Sigmoid colon (tissue), 7 donors: Measurements from ENCODE around the gene CCR7. TPM values are rescaled to one million over a fixed set of nuclear protein-coding genes. Genes with fewer than 3 reads are reported as not detected.

ENCODE experiments used
- DNase-seq: peaks from one replicate; pipeline ENCODE4 v3.0.0-alpha.2; 2019
- H3K27ac ChIP-seq, 4 donors: fragments of 200-600 bp; sonication (generic); one replicate each; pipeline ENCODE4 v1.5.1; 2016 to 2019; ENCODE audit warnings: mild to moderate bottlenecking in 1 of 4
- H3K27me3 ChIP-seq, 3 donors: fragments of 200-600 bp; sonication (generic); one replicate each; pipeline ENCODE4 v1.5.1; 2019; ENCODE audit warnings: mild to moderate bottlenecking in 1 of 3
- H3K36me3 ChIP-seq, 4 donors: fragments of 200-600 bp; sonication (generic); one replicate each; pipeline ENCODE4 v1.5.1; 2016 to 2019
- H3K4me1 ChIP-seq, 4 donors: fragments of 200-600 bp; sonication (generic); one replicate each; pipeline ENCODE4 v1.5.1; 2017 to 2019
- H3K4me3 ChIP-seq, 4 donors: fragments of 200-600 bp; sonication (generic); one replicate each; pipeline ENCODE4 v1.5.1; 2017 to 2019; ENCODE audit warnings: mild to moderate bottlenecking in 2 of 4, moderate library complexity in 1 of 4
- H3K9me3 ChIP-seq, 4 donors: fragments of 200-600 bp in 3 of 4; sonication (generic) in 3 of 4; one replicate each; pipeline versions ENCODE4 v1.5.1 to v1.6.1; 2013 to 2019
- CTCF ChIP-seq, 4 experiments: fragments of 450-650 bp in 3 of 4; fragments of 200-600 bp in 1 of 4; IDR thresholded peaks; one replicate each; pipeline ENCODE4 v1.5.1; 2016 to 2019; ENCODE audit warnings: antibody characterized with exemption in 4 of 4, mild to moderate bottlenecking in 3 of 4, moderate library complexity in 2 of 4
- EP300 ChIP-seq, 4 donors: sonication (generic); formaldehyde crosslinking; IDR thresholded peaks; one replicate each; pipeline ENCODE4 v1.6.1; 2017; ENCODE audit warnings: antibody characterized with exemption in 4 of 4
- POLR2A ChIP-seq, 2 donors: fragments of 450-650 bp; IDR thresholded peaks; one replicate each; pipeline ENCODE4 v1.6.1; 2016; ENCODE audit warnings: antibody characterized with exemption in 2 of 2, mild to moderate bottlenecking in 2 of 2, moderate library complexity in 2 of 2
- POLR2AphosphoS5 ChIP-seq, 4 donors: sonication (generic); formaldehyde crosslinking; IDR thresholded peaks; one replicate each; pipeline ENCODE4 v1.6.1; 2017; ENCODE audit warnings: antibody characterized with exemption in 4 of 4
- WGBS, 2 donors: extraction: QIAGEN DNeasy Blood & Tissue Kit; methylation state at CpG; one replicate each; pipeline ENCODE4 v1.1.7; 2013; 5-methylcytosine and 5-hydroxymethylcytosine counted together
- intact Hi-C: fragments of 100-400 bp; cut with DNase I; formaldehyde crosslinking; loops from one replicate; pipeline ENCODE4 v1.15.1; 2023
- polyA plus RNA-seq, 3 donors: library from polyadenylated mRNA; stranded (reverse); fragments of 200-250 nt; gene quantifications; one replicate each; pipeline ENCODE4 v1.2.3, GENCODE V29; 2013
- total RNA-seq, 4 donors: library from RNA; depleted of rRNA; stranded (reverse); fragments of >200 nt; gene quantifications; one replicate each; pipeline ENCODE4 v1.1.0, GENCODE V29; 2016
- donor health status: healthy with polysubstance abuse.
- donor health status: Bipolar disorder and iron deficiency.
- donor health status: healthy.

The CCR7 gene
- total and polyA plus RNA-seq, 7 donors, result 73.5 TPM; not detected in 6

GRCh38 chr17:40611840-40612474 lies 46.7 kb upstream of the CCR7 start:
- WGBS, 2 donors, result 62 to 73% methylated on average over 7 of the region's 7 CpGs
- Histone ChIP-seq H3K4me3 (no peak overlapping the region), H3K36me3 (no peaks in the 10 kb centered on the region), H3K9me3 (no peaks in the 10 kb centered on the region), H3K27ac (no peak overlapping the region), H3K4me1 (no peaks in the 10 kb centered on the region), H3K27me3 (peaks cover 0 to 19% (median 0%) of the 10 kb centered on the region in 3 donors)
- TF ChIP-seq CTCF (IDR thresholded peaks at IDR 0.05), result no peak
- TF ChIP-seq EP300 (IDR thresholded peaks at IDR 0.05), result no peak
- TF ChIP-seq POLR2AphosphoS5 (IDR thresholded peaks at IDR 0.05), result no peak
- no peak for TF ChIP-seq POLR2A (IDR thresholded peaks at IDR 0.05)
- intact Hi-C loops, result loop anchor here (10.0 kb wide), 1 partner anchor 1053 kb away; no protein-coding TSS in a partner anchor
- DNase-seq, result no peak

DNA sequence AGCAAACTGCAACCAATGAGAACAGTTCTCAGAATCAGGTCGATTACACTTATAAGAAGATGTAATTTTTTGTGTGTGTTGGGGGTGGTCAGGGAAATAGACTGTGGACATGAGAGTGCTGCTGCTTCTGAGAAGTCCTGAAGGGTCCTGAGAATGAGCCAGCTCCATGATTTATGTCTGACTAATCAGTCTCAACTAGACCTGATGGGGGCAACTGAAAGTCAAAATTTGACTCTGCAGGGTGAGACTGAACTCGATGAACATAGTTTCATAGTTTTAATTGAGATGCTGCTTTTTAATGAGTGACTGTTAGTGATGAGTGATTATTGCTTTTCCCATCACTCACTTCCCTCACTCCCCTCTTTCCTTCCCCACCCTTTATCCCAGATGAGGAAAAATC lies 45.1 kb upstream of the CCR7 start:
- DNase-seq, result no peak
- WGBS, 2 donors, result 63 to 67% methylated on average over 2 of the region's 2 CpGs
- Histone ChIP-seq H3K36me3 (no peaks in the 10 kb centered on the region), H3K27ac (no peak overlapping the region), H3K4me3 (no peak overlapping the region), H3K27me3 (peaks cover 0 to 10% (median 0%) of the 10 kb centered on the region in 3 donors), H3K4me1 (no peaks in the 10 kb centered on the region), H3K9me3 (no peaks in the 10 kb centered on the region)
- TF ChIP-seq CTCF (IDR thresholded peaks at IDR 0.05) (no peak), POLR2AphosphoS5 (IDR thresholded peaks at IDR 0.05) (no peak), POLR2A (IDR thresholded peaks at IDR 0.05) (no peak), EP300 (IDR thresholded peaks at IDR 0.05) (no peak)
- intact Hi-C loops, result loop anchor here (10.0 kb wide), 1 partner anchor 1054 kb away; no protein-coding TSS in a partner anchor

DNA sequence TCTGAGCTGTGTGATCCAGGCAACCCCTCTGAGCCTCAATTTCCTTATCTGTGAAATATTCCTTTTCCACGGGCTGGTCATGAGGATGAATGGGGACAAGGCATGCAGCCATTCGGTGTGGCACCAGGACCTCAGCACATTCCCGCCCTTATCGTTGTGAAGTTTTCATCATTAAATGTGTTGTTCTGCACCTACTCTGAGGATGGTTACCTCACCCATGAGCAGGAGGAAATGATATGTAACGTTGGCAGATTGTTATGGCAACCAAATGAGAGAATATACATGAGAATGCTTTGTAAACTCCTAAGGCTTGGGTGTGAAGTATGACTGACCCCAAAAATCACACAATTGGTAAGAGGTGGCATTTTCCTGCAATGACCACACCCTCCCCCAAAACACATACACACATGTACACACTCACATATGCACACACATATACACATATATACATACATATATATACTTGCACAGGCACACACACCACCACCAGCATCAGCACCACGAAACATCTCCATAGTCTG lies 42.8 kb upstream of the CCR7 start:
- Histone ChIP-seq H3K36me3 (no peaks in the 10 kb centered on the region), H3K27ac (no peak overlapping the region), H3K4me3 (no peak overlapping the region), H3K27me3 (no peaks in the 10 kb centered on the region), H3K9me3 (no peaks in the 10 kb centered on the region), H3K4me1 (peaks cover 0 to 4% (median 3%) of the 10 kb centered on the region in 4 donors)
- no peak for TF ChIP-seq POLR2A (IDR thresholded peaks at IDR 0.05)
- TF ChIP-seq CTCF (IDR thresholded peaks at IDR 0.05), result no peak
- TF ChIP-seq EP300 (IDR thresholded peaks at IDR 0.05), result no peak
- no peak for TF ChIP-seq POLR2AphosphoS5 (IDR thresholded peaks at IDR 0.05)
- intact Hi-C loops, result no loop called here
- 77 to 78% methylated on average over 6 of the region's 6 CpGs for WGBS, 2 donors
- DNase-seq, result no peak

DNA sequence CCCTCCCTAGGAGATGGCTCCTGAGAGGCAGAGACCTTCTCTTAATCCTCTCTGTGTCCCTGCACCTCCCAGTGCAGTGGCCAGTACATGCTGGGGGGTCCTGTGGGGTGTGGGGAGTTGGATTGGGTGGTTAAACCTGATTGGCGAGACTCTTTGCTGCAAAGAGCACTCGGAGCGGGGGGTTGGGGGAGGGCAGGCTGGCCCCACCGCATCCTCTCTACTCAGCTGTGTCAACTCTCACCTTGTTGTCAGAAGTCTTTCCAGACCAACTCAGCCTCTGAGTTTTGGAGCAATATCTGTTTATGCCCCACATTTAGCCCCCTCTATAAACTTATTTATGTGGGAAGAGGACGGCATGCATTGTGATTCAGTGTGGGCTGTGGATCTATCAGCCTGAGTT lies 42.4 kb upstream of the CCR7 start:
- H3K36me3 ChIP-seq, result no peaks in the 10 kb centered on the region
- TF ChIP-seq POLR2A (IDR thresholded peaks at IDR 0.05) (no peak), POLR2AphosphoS5 (IDR thresholded peaks at IDR 0.05) (no peak), EP300 (IDR thresholded peaks at IDR 0.05) (no peak), CTCF (IDR thresholded peaks at IDR 0.05) (no peak)
- intact Hi-C loops, result no loop called here
- WGBS, 2 donors, result 77 to 85% methylated on average over 5 of the region's 5 CpGs
- peaks cover 0 to 8% (median 7%) of the 10 kb centered on the region in 4 donors for H3K4me1 ChIP-seq
- DNase-seq, result no peak
- H3K27ac ChIP-seq, result no peak overlapping the region
- H3K4me3 ChIP-seq, result no peak overlapping the region
- no peaks in the 10 kb centered on the region for H3K9me3 ChIP-seq
- no peaks in the 10 kb centered on the region for H3K27me3 ChIP-seq
